Left ventricle myocardium superior (tissue), 1 donor: Measurements from ENCODE around the gene CHST3. TPM values are rescaled to one million over a fixed set of nuclear protein-coding genes. Genes with fewer than 3 reads are reported as not detected.
"Not testable (repeated sequence)": the region's sequence is repeated elsewhere in the genome, so short reads cannot be mapped to it uniquely, and the experiment has no call there.

Source experiments
- ATAC-seq: fragments of 200-7000 bp; cut with Tn5 transposase; one replicate; pipeline ENCODE4 v1.9.1; 2020; ENCODE audit warnings: mild to moderate bottlenecking, moderate library complexity
- DNase-seq: peaks from one replicate; pipeline ENCODE4 v3.0.0-alpha.2; 2020
- intact Hi-C: fragments of 100-400 bp; cut with micrococcal nuclease; formaldehyde crosslinking; loops from one replicate; pipeline ENCODE4 v1.11.0; 2022
- total RNA-seq: library from RNA; stranded (reverse); fragmentation: NEBNext Ultra II Directional; extraction: Animal tissue kit (Norgen Biotek cat#: 25700); gene quantifications from one replicate; pipeline ENCODE4 v1.2.1, GENCODE V29; 2021
- donor health status: DM: no; HTN: yes; CAD: no; lungs with severe emphysema.

Gene CHST3
- total RNA-seq, 1 donor from 2014 or later = 18.5 TPM

- intact Hi-C loops = no loop called here
- ATAC-seq = peak; percentile 7
- no peak for DNase-seq
Measured at GRCh38 chr10:71970331-71970730, 6.1 kb downstream of the CHST3 start.

- ATAC-seq (no peak), DNase-seq (no peak)
- intact Hi-C loops = no loop called here
Measured at GRCh38 chr10:71970869-71971268, 6.7 kb downstream of the CHST3 start.

GRCh38 chr10:71971311-71971731 is 7.1 kb downstream of the CHST3 start:
- intact Hi-C loops = no loop called here
- ATAC-seq = no peak
- DNase-seq = no peak

- intact Hi-C loops = no loop called here
- no peak for DNase-seq
- no peak for ATAC-seq
Measured at GRCh38 chr10:71971769-71972555, 7.8 kb downstream of the CHST3 start.

- intact Hi-C loops = no loop called here
- ATAC-seq (no peak), DNase-seq (no peak)
Measured at GRCh38 chr10:71972746-71973695, 8.8 kb downstream of the CHST3 start.

GRCh38 chr10:71973777-71974488 is 9.7 kb downstream of the CHST3 start:
- intact Hi-C loops = no loop called here
- DNase-seq = no peak
- ATAC-seq = no peak

- DNase-seq (no peak), ATAC-seq (peak; percentile 6)
Measured at GRCh38 chr10:71974489-71975021, 10.4 kb downstream of the CHST3 start.

GRCh38 chr10:71975087-71975870 is 11.1 kb downstream of the CHST3 start:
- ATAC-seq (peak; percentile 70), DNase-seq (peak; percentile 81)
- intact Hi-C loops = no loop called here

More at GRCh38 chr10:71974489-71975021, 10.4 kb downstream of the CHST3 start:
- intact Hi-C loops = no loop called here

- intact Hi-C loops = no loop called here
- ATAC-seq (peak; percentile 78), DNase-seq (peak; percentile 62)
Measured at GRCh38 chr10:71975871-71976725, 11.9 kb downstream of the CHST3 start.

GRCh38 chr10:71977614-71977903 is 13.4 kb downstream of the CHST3 start:
- intact Hi-C loops, ATAC-seq, DNase-seq: not testable (repeated sequence)

- intact Hi-C loops = no loop called here
- ATAC-seq (no peak), DNase-seq (no peak)
Measured at GRCh38 chr10:71978476-71978875, 14.3 kb downstream of the CHST3 start.

- ATAC-seq (no peak), DNase-seq (peak; percentile 21)
- intact Hi-C loops = no loop called here
Measured at GRCh38 chr10:71978988-71979691, 14.9 kb downstream of the CHST3 start.

GRCh38 chr10:71979692-71980062 is 15.5 kb downstream of the CHST3 start:
- intact Hi-C loops = no loop called here
- DNase-seq = no peak
- ATAC-seq = no peak

- ATAC-seq = no peak
- peak; percentile 0 for DNase-seq
- intact Hi-C loops = no loop called here
Measured at GRCh38 chr10:71980181-71981014, 16.2 kb downstream of the CHST3 start.

- peak; percentile 31 for ATAC-seq
- intact Hi-C loops = no loop called here
- peak; percentile 37 for DNase-seq
Measured at GRCh38 chr10:71981015-71981875, 17.1 kb downstream of the CHST3 start.

- intact Hi-C loops = no loop called here
- DNase-seq = no peak
- no peak for ATAC-seq
Measured at GRCh38 chr10:71981876-71982230, 17.7 kb downstream of the CHST3 start.
